Right hindlimb (tissue), 1 donor: ENCODE results near the gene WBP4.
"Not testable (repeated sequence)": the region's sequence is repeated elsewhere in the genome, so short reads cannot be mapped to it uniquely, and the experiment has no call there.

Experiments used
- DNase-seq: peaks from one replicate; pipeline ENCODE4 v3.0.0-alpha.2; 2018

WBP4 gene

GRCh38 chr13:41061075-41061913 is at the start of gene WBP4:
Gene WBP4, plus strand, starts transcription at chr13:41061509. Its CDS starts 165 bp downstream, at chr13:41061674.
- peak; percentile 96 for DNase-seq

- no peak for DNase-seq
Observed at GRCh38 chr13:41012536-41012935, 48.8 kb upstream of the WBP4 start.

GRCh38 chr13:41013835-41014234 is 47.5 kb upstream of the WBP4 start:
- DNase-seq: no peak

- no peak for DNase-seq
Observed at GRCh38 chr13:41015920-41016319, 45.4 kb upstream of the WBP4 start.

- no peak for DNase-seq
Observed at GRCh38 chr13:41017159-41017558, 44.1 kb upstream of the WBP4 start.

- no peak for DNase-seq
Observed at GRCh38 chr13:41017817-41018601, 43.3 kb upstream of the WBP4 start.

- no peak for DNase-seq
Observed at GRCh38 chr13:41018602-41018948, 42.7 kb upstream of the WBP4 start.

GRCh38 chr13:41019011-41019487 is 42.3 kb upstream of the WBP4 start, which contains the start of gene ELF1:
Gene ELF1, minus strand, starts transcription at chr13:41019316. Its CDS starts 37,262 bp downstream, at chr13:40982054.
- no peak for DNase-seq

GRCh38 chr13:41019578-41020347 is 41.5 kb upstream of the WBP4 start:
- no peak for DNase-seq

GRCh38 chr13:41025518-41025917 is 35.8 kb upstream of the WBP4 start:
- DNase-seq: no peak

- no peak for DNase-seq
Observed at GRCh38 chr13:41026788-41027187, 34.5 kb upstream of the WBP4 start.

GRCh38 chr13:41028051-41028450 is 33.3 kb upstream of the WBP4 start:
- no peak for DNase-seq

GRCh38 chr13:41029629-41030028 is 31.7 kb upstream of the WBP4 start:
- DNase-seq: no peak

GRCh38 chr13:41032691-41033376 is 28.5 kb upstream of the WBP4 start:
- no peak for DNase-seq

GRCh38 chr13:41034382-41034781 is 26.9 kb upstream of the WBP4 start:
- no peak for DNase-seq

- DNase-seq: no peak
Observed at GRCh38 chr13:41034881-41035280, 26.4 kb upstream of the WBP4 start.

GRCh38 chr13:41036557-41036956 is 24.8 kb upstream of the WBP4 start:
- not testable (repeated sequence) for DNase-seq

- no peak for DNase-seq
Observed at GRCh38 chr13:41039746-41040145, 21.6 kb upstream of the WBP4 start.

- DNase-seq: no peak
Observed at GRCh38 chr13:41040584-41041334, 20.6 kb upstream of the WBP4 start.

GRCh38 chr13:41042419-41042818 is 18.9 kb upstream of the WBP4 start:
- not testable (repeated sequence) for DNase-seq

GRCh38 chr13:41048640-41049039 is 12.7 kb upstream of the WBP4 start:
- DNase-seq: no peak
